HepG2 (cell line): Measurements from ENCODE around the gene DUSP22. TPM values are rescaled to one million over a fixed set of nuclear protein-coding genes. Genes with fewer than 3 reads are reported as not detected.

Experiments
- ATAC-seq: fragments of 200-7000 bp; cut with Tn5 transposase; 3 replicates; pipeline ENCODE4 v1.9.1; 2020; ENCODE audit warnings: mild to moderate bottlenecking, moderate library complexity
- BruUV-seq: library from RNA; stranded (reverse); fragments of 400-500 nt; replicated peaks from 2 replicates; lab custom pipeline; 2021; lab: Mats Ljungman, UMichigan
- CTCF ChIA-PET: fragments of 300-600 bp; formaldehyde crosslinking; extraction: SDS; loops from one replicate; lab custom pipeline; 2021; ENCODE audit warnings: low total read pairs, inconsistent platforms, low intra/inter-chr PET ratio; lab: Yijun Ruan, JAX
- POLR2A ChIA-PET: fragments of 350-600 bp; sonication (Branson Sonifier 250); formaldehyde crosslinking; loops from one replicate; lab custom pipeline; 2020; ENCODE audit warnings: antibody characterized with exemption, inconsistent platforms; lab: Yijun Ruan, JAX
- DNase-seq: peaks from one replicate; pipeline ENCODE4 v3.0.0-alpha.2; 2015; ENCODE audit warnings: low spot score
- FAIRE-seq: peaks from 3 replicates; lab custom pipeline; 2011; peaks lifted over from hg19 to GRCh38; lab: Jason Lieb, UNC
- H2AFZ ChIP-seq: one replicate; pipeline ENCODE4 v1.6.1; 2011; ENCODE audit warnings: low read length, inconsistent platforms
- H3K27ac ChIP-seq: fragments of 300-600 bp; 3 replicates; pipeline ENCODE4 v1.8.0; 2011; ENCODE audit warnings: mixed run types, mild to moderate bottlenecking, mixed read lengths, low read length, inconsistent platforms; ENCODE audit not compliant: insufficient read depth; ENCODE audit errors: extremely low read length
- H3K27me3 ChIP-seq, 2 experiments: fragments of 200-600 bp in 1 of 2; 2 replicates in 1 of 2; 3 replicates in 1 of 2; pipeline versions ENCODE4 v1.6.0 to v1.8.0; 2011; ENCODE audit warnings: low read length in 2 of 2, mild to moderate bottlenecking in 2 of 2, moderate library complexity in 2 of 2, inconsistent platforms in 1 of 2; ENCODE audit not compliant: insufficient read depth in 2 of 2, control insufficient read depth in 1 of 2
- H3K36me3 ChIP-seq, 2 experiments: fragments of 200-600 bp in 1 of 2; replicated peaks in 1 of 2; 2 replicates in 1 of 2; 3 replicates in 1 of 2; pipeline versions ENCODE4 v1.5.1 to v1.8.0; 2011; ENCODE audit warnings: low read length in 2 of 2, inconsistent platforms in 1 of 2; ENCODE audit not compliant: insufficient read depth in 2 of 2, control insufficient read depth in 1 of 2
- H3K4me1 ChIP-seq: 2 replicates; pipeline ENCODE4 v1.5.1; 2012; ENCODE audit warnings: low read length, inconsistent platforms; ENCODE audit not compliant: insufficient read depth
- H3K4me2 ChIP-seq: 2 replicates; pipeline ENCODE4 v1.6.0; 2011; ENCODE audit warnings: low read depth, low read length, inconsistent platforms
- H3K4me3 ChIP-seq, 3 experiments: fragments of 200-600 bp in 1 of 3; sonication (generic), shearing (Covaris generic) in 1 of 3; replicated peaks in 1 of 3; 2 replicates each; pipeline ENCODE4 v1.5.1; 2011 to 2016; ENCODE audit warnings: low read length in 3 of 3, inconsistent platforms in 2 of 3, low read depth in 2 of 3, mild to moderate bottlenecking in 2 of 3, control low read depth in 1 of 3, mixed read lengths in 1 of 3; ENCODE audit not compliant: insufficient read depth in 1 of 3
- H3K79me2 ChIP-seq: one replicate; pipeline ENCODE4 v1.6.1; 2011; ENCODE audit warnings: low read length, inconsistent platforms; ENCODE audit not compliant: insufficient read depth
- H3K9ac ChIP-seq: 2 replicates; pipeline ENCODE4 v1.6.0; 2011; ENCODE audit warnings: mild to moderate bottlenecking, low read depth, low read length, inconsistent platforms; ENCODE audit not compliant: insufficient read depth
- H3K9me3 ChIP-seq: 2 replicates; pipeline ENCODE4 v1.5.1; 2012; ENCODE audit warnings: mild to moderate bottlenecking, low read length
- H4K20me1 ChIP-seq: 2 replicates; pipeline ENCODE4 v1.6.0; 2011; ENCODE audit warnings: inconsistent platforms, mild to moderate bottlenecking, low read length, moderate library complexity; ENCODE audit not compliant: insufficient read depth
- CBX1 ChIP-seq: IDR thresholded peaks from one replicate; pipeline ENCODE4 v1.6.1; 2016; ENCODE audit warnings: antibody characterized with exemption, low read depth
- ZBTB42 ChIP-seq: sonication (generic); formaldehyde crosslinking; IDR thresholded peaks from 2 replicates; pipeline ENCODE4 v1.5.0; 2020; ENCODE audit warnings: mild to moderate bottlenecking, missing genetic modification reagents
- ZNF3 ChIP-seq: IDR thresholded peaks from 2 replicates; pipeline ENCODE4 v1.7.0; 2017; ENCODE audit warnings: inconsistent platforms
- ZNF598 ChIP-seq: sonication (generic); formaldehyde crosslinking; IDR thresholded peaks from 2 replicates; pipeline ENCODE4 v1.5.1; 2020; ENCODE audit warnings: mild to moderate bottlenecking, missing genetic modification reagents, borderline replicate concordance
- WGBS: methylation state at CpG from one replicate; pipeline ENCODE4 v1.1.6; 2017; ENCODE audit warnings: low lambda C conversion rate; 5-methylcytosine and 5-hydroxymethylcytosine counted together
- in situ Hi-C: cut with HindIII; loops from 2 replicates; pipeline ENCODE4 v1.10.0; 2017; ENCODE audit warnings: low pct_unique_long_range_greater_than_20kb; ENCODE audit not compliant: extremely low pct_ligation_motif_present
- intact Hi-C: fragments of 100-400 bp; cut with micrococcal nuclease; formaldehyde crosslinking; loops from one replicate; pipeline ENCODE4 v1.10.0; 2022; ENCODE audit not compliant: unreplicated experiment
- polyA plus RNA-seq, 8 experiments: library from polyadenylated mRNA; depleted of rRNA in 3 of 8; stranded (reverse) in 7 of 8; unstranded in 1 of 8; fragments of >200 nt; fragmentation: Illumina TruSeq in 4 of 8; extraction: Trizol in 4 of 8; gene quantifications; 2 replicates each; pipeline versions ENCODE4 v1.2.1 to v1.2.3, GENCODE V29; 2011 to 2016; ENCODE audit warnings: low read depth in 4 of 8, missing spikeins in 1 of 8, mixed read lengths in 1 of 8; ENCODE audit not compliant: insufficient read depth in 1 of 8
- total RNA-seq, 5 experiments: library from RNA; depleted of rRNA; stranded (reverse); fragments of >200 nt; fragmentation: Illumina TruSeq; extraction: Trizol; gene quantifications; 2 replicates each; pipeline ENCODE4 v1.2.3, GENCODE V29; 2016; ENCODE audit warnings: low read depth in 1 of 5
- TF ChIP-seq, protein P1 (sequence below): sonication (generic); formaldehyde crosslinking; IDR thresholded peaks from 2 replicates; pipeline ENCODE4 v1.5.0; 2020; ENCODE audit warnings: missing genetic modification reagents, mild to moderate bottlenecking, borderline replicate concordance
- TF ChIP-seq, protein P2 (sequence below): sonication (generic); formaldehyde crosslinking; IDR thresholded peaks from 2 replicates; pipeline ENCODE4 v1.8.0; 2022; ENCODE audit warnings: missing genetic modification reagents, mild to moderate bottlenecking, moderate library complexity, borderline replicate concordance

Gene DUSP22
- total and polyA plus RNA-seq, 2 of the 13 experiments (the other 11 are each of a cell fraction or from before 2014, with no cell fraction given): 20.2 to 32.8 TPM

GRCh38 chr6:317448-318144 lies 25.3 kb downstream of the DUSP22 start:
- CTCF ChIA-PET: no interaction called here
- no peak overlapping the region for H3K4me2 ChIP-seq
- in situ Hi-C loops (no loop called here), intact Hi-C loops (no loop called here)
- H3K79me2 ChIP-seq: no peaks in the 10 kb centered on the region
- no peaks in the 10 kb centered on the region for H3K4me1 ChIP-seq
- 0 out of 5 replicates have a peak, but pooled peaks cover 2 to 3% of the 10 kb centered on the region in 2 experiments for H3K36me3 ChIP-seq
- H3K27ac ChIP-seq: no peak overlapping the region
- ATAC-seq (no peak), DNase-seq (no peak), FAIRE-seq (no peak)
- no peaks in the 10 kb centered on the region for H4K20me1 ChIP-seq
- no peak overlapping the region for H2AFZ ChIP-seq
- BruUV-seq: no TSS peak
- WGBS: 60% methylated on average over 18 of the region's 18 CpGs
- H3K9me3 ChIP-seq: no peaks in the 10 kb centered on the region
- POLR2A ChIA-PET: no interaction called here
- H3K9ac ChIP-seq: no peak overlapping the region
- no peaks in the 10 kb centered on the region; a peak in 3 of 5 replicates for H3K27me3 ChIP-seq
- no peak for TF ChIP-seq ZBTB42 (CRISPR knock-in tag)
- no peak for TF ChIP-seq CBX1
- TF ChIP-seq, protein P1, sequence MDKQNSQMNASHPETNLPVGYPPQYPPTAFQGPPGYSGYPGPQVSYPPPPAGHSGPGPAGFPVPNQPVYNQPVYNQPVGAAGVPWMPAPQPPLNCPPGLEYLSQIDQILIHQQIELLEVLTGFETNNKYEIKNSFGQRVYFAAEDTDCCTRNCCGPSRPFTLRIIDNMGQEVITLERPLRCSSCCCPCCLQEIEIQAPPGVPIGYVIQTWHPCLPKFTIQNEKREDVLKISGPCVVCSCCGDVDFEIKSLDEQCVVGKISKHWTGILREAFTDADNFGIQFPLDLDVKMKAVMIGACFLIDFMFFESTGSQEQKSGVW (CRISPR knock-in tag): no peak
- no peak for TF ChIP-seq ZNF598 (CRISPR knock-in tag)
- TF ChIP-seq, protein P2, sequence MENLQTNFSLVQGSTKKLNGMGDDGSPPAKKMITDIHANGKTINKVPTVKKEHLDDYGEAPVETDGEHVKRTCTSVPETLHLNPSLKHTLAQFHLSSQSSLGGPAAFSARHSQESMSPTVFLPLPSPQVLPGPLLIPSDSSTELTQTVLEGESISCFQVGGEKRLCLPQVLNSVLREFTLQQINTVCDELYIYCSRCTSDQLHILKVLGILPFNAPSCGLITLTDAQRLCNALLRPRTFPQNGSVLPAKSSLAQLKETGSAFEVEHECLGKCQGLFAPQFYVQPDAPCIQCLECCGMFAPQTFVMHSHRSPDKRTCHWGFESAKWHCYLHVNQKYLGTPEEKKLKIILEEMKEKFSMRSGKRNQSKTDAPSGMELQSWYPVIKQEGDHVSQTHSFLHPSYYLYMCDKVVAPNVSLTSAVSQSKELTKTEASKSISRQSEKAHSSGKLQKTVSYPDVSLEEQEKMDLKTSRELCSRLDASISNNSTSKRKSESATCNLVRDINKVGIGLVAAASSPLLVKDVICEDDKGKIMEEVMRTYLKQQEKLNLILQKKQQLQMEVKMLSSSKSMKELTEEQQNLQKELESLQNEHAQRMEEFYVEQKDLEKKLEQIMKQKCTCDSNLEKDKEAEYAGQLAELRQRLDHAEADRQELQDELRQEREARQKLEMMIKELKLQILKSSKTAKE (CRISPR knock-in tag): 0 out of 2 replicates have a peak, but pooled peaks have one; percentile 16
- no peak for TF ChIP-seq ZNF3
- no peak overlapping the region for H3K4me3 ChIP-seq
